KBM-7 (cell line): ENCODE data around the gene RASSF6.
A peak's percentile ranks its signal among the peaks of the same experiment; 100 is the strongest.
"Not testable (repeated sequence)": the region's sequence is repeated elsewhere in the genome, so short reads cannot be mapped to it uniquely, and the experiment has no call there.

Experiments used
- DNase-seq: peaks from one replicate; pipeline ENCODE4 v3.0.0-alpha.2; 2015
- in situ Hi-C: fragments of 300-500 bp; cut with MboI; formaldehyde crosslinking; loops from 2 replicates; pipeline ENCODE4 v1.14.3; 2020; ENCODE audit warnings: low sequenced_read_pairs, low pct_unique_long_range_greater_than_20kb, mixed read lengths

The RASSF6 gene

DNA sequence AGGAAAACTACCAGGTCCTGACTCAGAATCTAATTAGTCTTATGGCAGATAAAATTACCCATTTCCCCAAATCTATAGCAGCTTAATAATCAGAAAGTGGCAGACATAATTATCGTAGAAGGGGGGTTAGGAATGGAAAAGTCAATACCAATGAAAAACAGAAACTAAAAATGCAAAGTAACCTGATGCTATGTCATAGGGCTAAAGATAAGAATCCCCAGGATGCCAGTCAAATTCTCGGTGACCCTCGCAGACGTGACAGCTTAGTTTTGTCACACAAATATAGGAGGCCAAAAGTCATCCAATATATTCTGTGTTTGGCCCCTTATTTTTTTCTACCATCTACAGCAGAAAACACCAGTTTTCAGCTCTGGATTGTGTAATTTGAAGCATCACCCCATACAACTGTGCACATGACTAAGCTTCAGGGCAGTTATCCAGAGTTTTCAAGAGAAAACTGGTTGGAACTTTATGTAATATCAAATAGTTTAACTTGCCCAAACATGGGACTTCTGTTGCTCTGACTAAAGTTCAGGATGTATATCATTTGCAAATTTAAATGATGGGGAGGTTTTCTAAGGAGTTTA is 30.9 kb downstream of the RASSF6 start:
- in situ Hi-C loops, result no loop called here
- DNase-seq, result no peak

GRCh38 chr4:73588613-73589012 is 31.6 kb downstream of the RASSF6 start:
- in situ Hi-C loops, result no loop called here

DNA sequence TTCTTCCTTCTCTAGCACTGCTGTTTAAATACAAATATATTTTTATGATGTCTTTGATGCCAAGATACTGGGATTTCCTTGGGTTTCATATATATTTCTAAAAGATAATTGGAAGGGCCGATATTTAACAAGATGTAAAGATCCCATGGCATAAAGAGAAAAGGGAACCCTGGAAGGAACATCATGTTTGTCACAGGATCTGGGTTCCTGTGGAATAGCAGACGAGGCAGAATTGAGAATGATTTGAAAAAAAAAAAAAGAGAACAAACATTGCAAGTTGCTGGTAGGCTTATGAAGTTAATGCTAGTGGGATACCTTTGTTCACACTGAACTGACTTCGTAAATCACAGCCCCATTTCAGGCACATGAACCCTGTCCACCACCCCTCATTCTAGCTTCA is 33.6 kb downstream of the RASSF6 start:
- in situ Hi-C loops, result no loop called here
- no peak for DNase-seq

More at GRCh38 chr4:73588613-73589012, 31.6 kb downstream of the RASSF6 start:
- no peak for DNase-seq

GRCh38 chr4:73586040-73586439 is 34.2 kb downstream of the RASSF6 start:
- no peak for DNase-seq
- in situ Hi-C loops, result no loop called here

DNA sequence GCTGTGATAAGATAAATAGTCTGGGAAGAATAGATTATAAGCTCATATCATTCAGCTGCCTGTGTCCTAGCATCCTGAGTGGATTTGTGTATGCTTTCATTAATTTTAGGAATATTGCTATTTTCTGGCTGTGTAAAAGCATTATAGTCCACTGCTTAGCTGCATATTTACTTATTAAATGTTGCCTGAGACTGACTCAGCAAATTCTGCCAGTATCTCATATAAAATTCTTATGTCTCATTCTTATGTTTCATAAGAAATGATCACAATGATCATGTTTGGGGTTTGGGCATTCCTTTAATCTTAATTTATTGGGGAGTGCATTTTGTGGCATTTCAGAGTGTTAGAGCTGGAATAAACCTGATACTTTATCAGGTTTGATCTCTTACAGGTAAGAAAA is 34.9 kb downstream of the RASSF6 start:
- in situ Hi-C loops, result no loop called here
- DNase-seq, result no peak

DNA sequence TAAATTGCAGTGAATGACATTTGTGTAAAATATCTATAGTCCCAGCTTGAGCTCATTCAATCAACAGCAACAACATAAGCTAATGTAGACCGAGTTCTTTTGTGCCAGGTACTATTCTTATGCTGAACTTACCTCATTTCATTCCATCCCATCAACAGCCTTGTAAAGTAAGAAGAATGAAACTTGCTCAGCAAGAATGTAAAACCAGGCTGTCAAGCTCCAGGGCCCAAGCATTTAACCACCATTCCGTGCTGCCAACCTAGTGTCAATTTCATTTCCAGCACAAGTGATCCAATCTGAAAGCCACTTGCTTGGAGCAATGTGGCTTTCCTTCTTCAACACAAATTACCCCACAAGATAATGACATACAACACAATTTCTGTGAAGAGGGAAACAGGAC is 36.6 kb downstream of the RASSF6 start:
- in situ Hi-C loops, result no loop called here

GRCh38 chr4:73577371-73577770 is 42.9 kb downstream of the RASSF6 start:
- DNase-seq, result no peak
- in situ Hi-C loops, result no loop called here

More for the DNA sequence above, 36.6 kb downstream of the RASSF6 start:
- DNase-seq, result no peak

GRCh38 chr4:73576381-73576780 is 43.9 kb downstream of the RASSF6 start:
- in situ Hi-C loops, result no loop called here
- DNase-seq, result no peak

DNA sequence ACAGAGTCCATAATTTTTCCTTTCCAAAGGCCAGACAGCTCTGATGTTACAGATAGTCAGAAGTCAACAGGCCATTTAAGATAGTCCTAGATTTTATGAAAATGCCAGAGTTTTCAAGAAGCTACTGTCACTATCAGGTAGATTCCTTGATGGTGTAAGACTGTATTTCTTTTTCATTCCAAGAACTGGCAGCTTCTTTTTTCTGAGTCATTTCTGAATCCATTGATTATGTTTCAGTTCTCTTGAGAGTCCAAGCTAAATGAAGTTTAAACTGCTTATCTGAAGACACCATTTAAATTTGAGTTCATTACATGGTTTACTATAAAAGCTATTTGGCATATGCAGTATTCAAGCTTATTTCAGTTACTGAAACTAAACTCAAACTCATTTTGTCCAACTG is 44.6 kb downstream of the RASSF6 start:
- DNase-seq, result no peak
- in situ Hi-C loops, result no loop called here

DNA sequence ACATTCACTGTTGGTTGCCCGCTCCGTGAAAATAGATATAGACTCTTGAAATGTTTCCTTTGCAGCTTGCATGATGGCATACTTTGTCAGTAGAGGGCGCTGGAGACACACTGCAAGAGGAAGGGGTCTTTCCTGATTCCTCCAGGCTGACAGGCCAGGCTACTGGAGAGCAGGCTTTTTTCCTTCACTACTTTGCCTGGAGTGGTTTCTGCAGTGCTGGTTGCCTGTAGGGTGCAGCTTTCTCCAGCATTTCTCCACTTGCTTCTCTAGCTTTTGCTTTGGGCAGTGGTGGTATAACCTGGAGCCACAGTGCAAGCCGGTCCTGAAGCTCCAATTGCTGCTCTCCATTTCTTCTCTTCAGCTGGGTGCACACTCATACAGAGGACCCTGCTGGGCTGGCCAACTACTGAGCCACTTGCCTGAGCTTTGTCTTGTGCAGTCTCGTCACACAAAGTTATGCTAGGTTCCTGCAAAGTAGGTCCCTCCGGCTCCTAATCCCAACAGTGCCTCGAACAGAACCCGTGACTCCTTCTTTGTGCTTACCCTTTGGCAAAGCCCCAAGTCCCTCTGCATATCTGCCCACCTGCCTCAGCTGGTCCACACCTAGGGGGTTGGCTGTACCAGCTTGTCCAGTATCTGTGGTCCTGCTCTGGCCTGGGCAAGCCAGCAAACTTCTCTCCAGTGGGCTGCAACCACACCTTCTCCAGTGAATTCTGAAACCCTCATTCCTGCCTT is 46.3 kb downstream of the RASSF6 start:
- peak; percentile 62 for DNase-seq
- in situ Hi-C loops, result no loop called here

- in situ Hi-C loops, DNase-seq: not testable (repeated sequence)
Measured at GRCh38 chr4:73550865-73551264, 69.4 kb downstream of the RASSF6 start.

- DNase-seq, result no peak
- in situ Hi-C loops, result no loop called here
Measured at GRCh38 chr4:73544620-73545019, 75.6 kb downstream of the RASSF6 start.

DNA sequence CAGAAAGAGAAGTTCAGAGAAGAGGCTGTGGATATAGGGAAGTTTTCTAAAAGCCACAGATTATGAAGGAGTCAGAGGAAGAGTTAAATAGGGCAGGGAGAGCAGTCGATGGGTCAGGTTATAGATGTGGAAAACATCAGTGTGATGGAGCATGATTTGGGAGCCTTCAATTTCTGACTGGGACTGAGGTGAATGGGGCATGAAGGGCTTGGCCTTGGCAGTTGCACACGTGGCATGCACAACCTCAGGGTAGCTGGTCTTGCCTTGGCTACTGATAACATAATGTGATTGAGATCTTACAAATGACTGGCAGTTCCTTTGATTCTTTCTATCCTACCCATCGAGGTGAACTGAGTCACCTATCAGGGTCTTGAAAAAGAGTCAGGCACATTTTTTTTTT is 79.0 kb downstream of the RASSF6 start:
- in situ Hi-C loops, result no loop called here

DNA sequence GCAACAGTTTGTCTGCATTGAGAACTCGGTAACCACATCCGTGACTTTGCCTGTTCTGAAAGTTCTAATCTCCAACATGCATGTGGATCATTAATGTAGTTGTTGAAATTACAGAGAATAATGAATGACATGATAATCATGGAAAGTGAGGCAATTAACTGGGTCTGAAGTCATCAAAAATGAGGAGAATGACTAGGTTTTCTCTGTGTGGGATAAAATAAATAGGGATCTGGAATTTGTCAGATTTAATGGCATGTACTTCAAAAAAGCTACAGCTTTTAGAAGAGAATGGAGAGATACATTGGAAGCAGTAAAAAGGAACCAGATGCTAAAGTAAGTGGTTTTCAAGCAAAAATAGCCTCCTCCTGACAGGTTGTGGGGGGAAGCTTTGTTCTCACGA is 79.4 kb downstream of the RASSF6 start:
- peak; percentile 15 for DNase-seq
- in situ Hi-C loops, result no loop called here

More for the DNA sequence above, 79.0 kb downstream of the RASSF6 start:
- DNase-seq, result no peak

DNA sequence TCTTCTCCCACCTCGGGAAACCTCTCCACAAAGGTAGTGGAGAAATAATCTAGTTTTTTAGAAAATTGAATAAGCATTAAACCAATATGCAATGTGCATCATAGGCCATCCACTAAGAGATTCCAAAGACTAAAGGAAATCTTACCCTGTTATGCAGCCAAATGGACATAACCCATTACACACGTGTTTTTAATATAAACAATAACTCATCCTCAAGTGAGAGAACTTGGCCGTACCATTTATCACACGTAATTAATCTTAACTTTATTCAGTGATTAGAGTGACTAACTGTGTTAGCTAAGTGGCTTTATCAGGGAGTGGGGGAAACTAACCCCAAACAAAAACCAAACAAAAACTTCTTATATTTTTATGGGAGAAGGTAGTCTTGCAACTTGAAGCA is 80.8 kb downstream of the RASSF6 start:
- in situ Hi-C loops, result no loop called here
- DNase-seq, result no peak

- in situ Hi-C loops, result no loop called here
- no peak for DNase-seq
Measured at GRCh38 chr4:73538162-73538561, 82.1 kb downstream of the RASSF6 start.

DNA sequence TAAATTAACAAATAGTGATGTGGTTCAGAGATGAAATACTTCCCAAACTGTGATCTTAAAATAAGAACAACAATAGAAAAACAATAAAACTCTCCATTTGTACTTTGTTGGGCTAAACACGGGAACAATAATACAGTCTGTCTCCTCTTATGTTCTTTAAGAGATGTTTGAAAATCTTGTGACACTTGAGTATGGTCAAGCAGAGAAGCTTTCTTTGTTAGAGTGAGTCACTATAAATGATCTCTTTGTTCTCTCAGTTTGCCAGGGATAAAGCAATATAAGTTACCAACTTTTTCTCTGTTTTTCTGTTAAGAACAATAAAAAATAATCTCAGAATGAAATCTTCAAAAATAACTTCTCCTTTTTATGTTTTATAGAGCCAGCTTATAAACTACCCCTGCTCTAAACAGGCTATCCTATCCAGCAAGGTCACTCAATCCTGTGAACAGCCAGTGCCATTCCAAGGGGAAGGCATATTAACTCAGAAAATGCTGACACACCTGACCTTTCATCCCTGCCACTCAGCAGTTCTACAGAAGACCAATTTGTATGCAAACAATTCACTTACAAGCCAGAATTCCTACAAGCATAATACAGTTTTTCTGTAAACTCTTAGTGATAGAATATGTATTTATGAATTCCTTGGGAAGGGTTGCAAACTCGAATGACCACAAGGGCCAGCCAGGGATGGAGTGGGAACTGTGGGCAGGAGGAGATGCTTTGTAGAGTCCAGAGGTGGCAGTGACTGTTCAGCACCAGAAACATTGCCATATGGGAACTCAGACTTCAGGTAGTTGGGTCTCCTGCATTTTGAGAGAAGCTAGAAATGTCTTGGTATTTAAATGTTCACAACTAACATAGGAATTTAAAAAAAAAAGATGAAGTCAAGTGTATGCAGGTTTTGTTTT is 86.5 kb downstream of the RASSF6 start:
- no peak for DNase-seq
- in situ Hi-C loops, result no loop called here

DNA sequence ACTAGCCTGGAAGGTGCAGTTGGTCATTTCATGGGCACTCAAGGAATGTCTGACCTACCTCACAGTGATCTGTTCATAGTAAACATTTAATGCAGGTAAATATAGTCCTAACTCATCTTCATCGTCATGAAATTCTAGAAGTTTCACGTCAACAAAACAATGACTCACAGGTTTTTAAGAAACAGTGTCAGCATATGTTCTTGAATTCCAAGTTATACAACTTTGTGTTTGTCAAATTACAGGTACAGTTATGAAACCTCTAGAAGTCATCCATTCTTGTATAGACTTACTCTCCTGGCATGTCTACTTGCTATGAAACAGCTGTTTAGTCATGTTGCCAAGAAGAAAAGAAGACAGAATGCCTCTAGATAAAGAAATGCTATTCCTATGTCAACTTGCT is 92.1 kb downstream of the RASSF6 start:
- in situ Hi-C loops, result no loop called here
- DNase-seq, result no peak

- in situ Hi-C loops, result no loop called here
- no peak for DNase-seq
Measured at GRCh38 chr4:73527196-73527595, 93.0 kb downstream of the RASSF6 start.

DNA sequence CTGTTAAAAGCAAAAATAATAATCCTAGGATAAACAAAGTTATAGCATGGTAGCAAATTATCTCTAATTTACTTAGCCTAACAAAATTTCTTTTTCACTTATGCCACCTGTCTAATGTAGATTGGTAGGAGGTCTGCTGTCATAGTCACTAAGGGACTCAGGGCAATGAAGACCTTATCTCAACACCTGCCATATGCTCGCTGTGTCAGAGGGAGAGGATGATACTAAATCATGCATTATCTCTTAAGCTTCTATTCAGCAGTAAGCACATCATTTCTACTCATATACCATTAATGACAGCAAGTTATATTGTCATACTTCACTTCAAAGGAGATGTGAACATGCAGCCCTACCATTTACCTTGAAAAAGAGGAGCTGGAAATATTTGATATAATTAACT is 94.6 kb downstream of the RASSF6 start:
- DNase-seq, result no peak
- in situ Hi-C loops, result no loop called here
